Activated B cell treated with CpG ODN at 0.5 μM for 24 hours (primary cell): ENCODE measurements around the gene PHETA2. TPM values are rescaled to one million over a fixed set of nuclear protein-coding genes. Genes with fewer than 3 reads are reported as not detected.

Experiments
- ATAC-seq: fragments of 200-7000 bp; cut with Tn5 transposase; one replicate; pipeline ENCODE4 v1.10.0; 2021; ENCODE audit warnings: low read depth, mild to moderate bottlenecking, moderate library complexity
- CTCF ChIA-PET: fragments of 350-600 bp; sonication (Branson Sonifier 250); formaldehyde crosslinking; loops from one replicate; lab custom pipeline; 2021; ENCODE audit warnings: antibody characterized with exemption; lab: Charles Lee
- POLR2A ChIA-PET: fragments of 350-600 bp; sonication (Branson Sonifier 250); formaldehyde crosslinking; loops from one replicate; lab custom pipeline; 2021; ENCODE audit warnings: antibody characterized with exemption; lab: Charles Lee
- DNase-seq: peaks from one replicate; pipeline ENCODE4 v3.0.0; 2022
- H3K27ac Mint-ChIP-seq: one replicate; pipeline ENCODE4 v1.8.0; 2020; ENCODE audit warnings: mixed read lengths
- H3K27me3 Mint-ChIP-seq: one replicate; pipeline ENCODE4 v1.8.0; 2021; ENCODE audit warnings: mixed read lengths
- H3K36me3 Mint-ChIP-seq: one replicate; pipeline ENCODE4 v1.8.0; 2021; ENCODE audit warnings: low read depth, mixed read lengths
- H3K4me1 Mint-ChIP-seq: one replicate; pipeline ENCODE4 v1.8.0; 2021; ENCODE audit warnings: mixed read lengths
- H3K4me3 Mint-ChIP-seq: one replicate; pipeline ENCODE4 v1.8.0; 2020; ENCODE audit warnings: mild to moderate bottlenecking, mixed read lengths
- H3K9me3 Mint-ChIP-seq: one replicate; pipeline ENCODE4 v1.8.0; 2020; ENCODE audit warnings: mixed read lengths
- intact Hi-C: fragments of 100-400 bp; cut with micrococcal nuclease; formaldehyde crosslinking; loops from one replicate; pipeline ENCODE4 v1.15.1; 2024
- total RNA-seq: library from RNA; stranded (reverse); gene quantifications from 2 replicates; pipeline ENCODE4 v1.2.3, GENCODE V29; 2022
- TF ChIP-seq, protein P1 (sequence below): fragments of 200-600 bp; IDR thresholded peaks from one replicate; pipeline ENCODE4 v1.8.0; 2022; ENCODE audit warnings: antibody characterized with exemption, mild to moderate bottlenecking

Gene PHETA2
- total RNA-seq, 1 donor from 2014 or later: 2.7 TPM

DNA sequence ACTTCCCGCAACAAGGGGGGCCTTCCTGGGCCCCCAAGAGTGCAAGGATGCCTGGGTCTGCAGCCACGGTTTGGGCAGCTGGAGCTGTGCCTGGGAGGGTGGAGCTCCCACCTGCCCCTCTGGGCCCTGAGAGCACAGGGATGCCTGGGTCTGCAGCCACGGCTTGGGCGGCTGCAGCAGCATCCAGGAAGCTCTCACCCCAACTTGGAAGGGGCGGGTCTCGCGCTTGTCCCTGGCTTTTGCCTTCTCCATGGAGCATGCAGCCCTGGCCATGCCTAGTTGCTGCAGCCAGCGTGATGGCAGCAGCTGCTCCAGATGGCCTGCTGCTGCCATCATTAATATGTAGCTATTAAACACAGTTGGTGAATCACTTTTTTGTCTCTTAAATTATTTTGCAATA, 38.8 kb upstream of the PHETA2 start:
- H3K4me1 Mint-ChIP-seq: peaks cover 45% of the 10 kb centered on the region
- H3K27me3 Mint-ChIP-seq: no peaks in the 10 kb centered on the region
- ChIA-PET CTCF (no interaction called here), POLR2A (interaction anchor here (0.6 kb wide), 1 partner anchor 14 kb away, joined by 8 read pairs; no protein-coding TSS in a partner anchor)
- H3K4me3 Mint-ChIP-seq: no peak overlapping the region
- TF ChIP-seq, protein P1, sequence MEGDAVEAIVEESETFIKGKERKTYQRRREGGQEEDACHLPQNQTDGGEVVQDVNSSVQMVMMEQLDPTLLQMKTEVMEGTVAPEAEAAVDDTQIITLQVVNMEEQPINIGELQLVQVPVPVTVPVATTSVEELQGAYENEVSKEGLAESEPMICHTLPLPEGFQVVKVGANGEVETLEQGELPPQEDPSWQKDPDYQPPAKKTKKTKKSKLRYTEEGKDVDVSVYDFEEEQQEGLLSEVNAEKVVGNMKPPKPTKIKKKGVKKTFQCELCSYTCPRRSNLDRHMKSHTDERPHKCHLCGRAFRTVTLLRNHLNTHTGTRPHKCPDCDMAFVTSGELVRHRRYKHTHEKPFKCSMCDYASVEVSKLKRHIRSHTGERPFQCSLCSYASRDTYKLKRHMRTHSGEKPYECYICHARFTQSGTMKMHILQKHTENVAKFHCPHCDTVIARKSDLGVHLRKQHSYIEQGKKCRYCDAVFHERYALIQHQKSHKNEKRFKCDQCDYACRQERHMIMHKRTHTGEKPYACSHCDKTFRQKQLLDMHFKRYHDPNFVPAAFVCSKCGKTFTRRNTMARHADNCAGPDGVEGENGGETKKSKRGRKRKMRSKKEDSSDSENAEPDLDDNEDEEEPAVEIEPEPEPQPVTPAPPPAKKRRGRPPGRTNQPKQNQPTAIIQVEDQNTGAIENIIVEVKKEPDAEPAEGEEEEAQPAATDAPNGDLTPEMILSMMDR: no peak
- H3K9me3 Mint-ChIP-seq: peaks cover 3% of the 10 kb centered on the region
- H3K27ac Mint-ChIP-seq: no peak overlapping the region
- no peak for DNase-seq
- no peak for ATAC-seq
- peaks cover 5% of the 10 kb centered on the region for H3K36me3 Mint-ChIP-seq
- intact Hi-C loops: no loop called here

DNA sequence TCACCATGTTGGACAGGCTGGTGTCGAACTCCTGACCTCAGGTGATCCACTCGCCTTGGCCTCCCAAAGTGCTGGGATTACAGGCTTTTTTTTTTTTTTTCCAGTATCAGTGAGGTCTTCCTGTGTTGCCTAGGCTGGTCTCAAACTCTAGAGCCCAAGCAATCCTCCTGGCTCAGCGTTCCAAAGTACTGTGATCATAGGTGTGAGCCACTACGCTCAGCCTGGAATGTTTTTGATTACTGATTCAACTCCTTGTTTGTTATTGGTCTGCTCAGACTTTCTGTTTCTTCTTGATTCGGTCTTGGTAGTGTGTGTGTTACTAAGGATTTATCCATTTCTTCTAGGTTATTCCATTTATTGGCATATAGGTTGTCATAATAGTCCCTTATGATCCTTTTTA, 34.8 kb upstream of the PHETA2 start:
- Mint-ChIP-seq H3K4me3 (no peak overlapping the region), H3K27ac (no peak overlapping the region), H3K4me1 (peaks cover 22% of the 10 kb centered on the region), H3K9me3 (peaks cover 11% of the 10 kb centered on the region), H3K36me3 (peaks cover 18% of the 10 kb centered on the region), H3K27me3 (no peaks in the 10 kb centered on the region)
- POLR2A ChIA-PET: interaction anchor here (0.7 to 0.8 kb wide), 4 partner anchors 9 to 239 kb away, joined by 3 to 5 read pairs (median 3); partner anchors contain the start of gene CCDC134
- CTCF ChIA-PET: no interaction called here
- DNase-seq (no peak), ATAC-seq (no peak)
- intact Hi-C loops: no loop called here
- TF ChIP-seq, protein P1: no peak

DNA sequence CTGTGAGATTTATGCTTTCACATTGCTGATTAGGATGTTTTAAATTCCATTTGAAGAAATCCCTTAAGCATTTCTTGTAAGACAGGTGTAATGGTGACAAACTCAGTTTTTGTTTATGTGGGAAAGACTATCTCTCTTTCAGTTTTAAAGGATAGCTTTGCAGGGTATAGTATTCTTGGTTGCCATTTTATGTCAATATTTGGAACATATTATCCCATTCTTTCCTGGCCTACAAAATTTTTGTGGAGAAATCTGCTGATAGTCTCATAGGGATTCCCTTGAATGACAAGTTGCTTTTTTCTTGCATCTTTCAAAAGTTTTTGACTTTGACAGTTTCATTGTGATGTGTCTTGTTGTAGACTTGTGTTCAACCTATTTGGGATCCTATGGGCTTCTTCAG, 32.3 kb upstream of the PHETA2 start:
- Mint-ChIP-seq H3K4me1 (peaks cover 22% of the 10 kb centered on the region), H3K4me3 (no peak overlapping the region), H3K9me3 (peaks cover 11% of the 10 kb centered on the region), H3K27me3 (no peaks in the 10 kb centered on the region), H3K36me3 (peaks cover 16% of the 10 kb centered on the region), H3K27ac (no peak overlapping the region)
- no peak for ATAC-seq
- ChIA-PET POLR2A (interaction anchor here (0.6 to 2.2 kb wide), 3 partner anchors 8 to 49 kb away, joined by 3 to 7 read pairs (median 7); no protein-coding TSS in a partner anchor), CTCF (no interaction called here)
- no peak for DNase-seq
- intact Hi-C loops: no loop called here
- TF ChIP-seq, protein P1: no peak

DNA sequence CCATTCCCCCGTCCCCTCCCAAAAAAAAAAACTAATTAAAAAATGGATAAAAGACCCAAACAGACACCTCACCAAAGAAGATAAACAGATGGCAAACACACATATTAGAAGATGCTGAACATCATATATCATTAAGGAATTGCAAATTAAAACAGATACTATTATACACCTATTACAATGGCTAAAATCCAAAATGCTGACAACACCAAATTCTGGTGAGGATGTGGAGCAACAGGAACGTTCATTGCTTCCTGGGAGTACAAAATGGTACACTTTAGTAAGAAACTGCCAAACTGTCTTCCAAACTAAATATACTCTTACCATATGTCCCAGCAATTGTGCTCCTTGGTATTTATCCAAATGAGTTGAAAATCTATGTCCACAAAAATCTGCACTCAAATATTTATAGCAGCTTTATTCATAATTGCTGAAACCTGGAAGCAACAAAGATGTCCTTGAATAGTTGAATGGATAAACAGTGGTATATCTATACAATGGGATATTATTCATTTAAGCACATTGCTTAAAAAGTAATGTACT, 23.3 kb upstream of the PHETA2 start:
- Mint-ChIP-seq H3K36me3 (no peaks in the 10 kb centered on the region), H3K9me3 (no peaks in the 10 kb centered on the region), H3K27ac (no peak overlapping the region), H3K27me3 (no peaks in the 10 kb centered on the region), H3K4me1 (peaks cover 9% of the 10 kb centered on the region), H3K4me3 (no peak overlapping the region)
- DNase-seq (no peak), ATAC-seq (no peak)
- TF ChIP-seq, protein P1: no peak
- CTCF ChIA-PET: no interaction called here
- POLR2A ChIA-PET: interaction anchor here (0.7 kb wide), 1 partner anchor 649 kb away, joined by 3 read pairs; no protein-coding TSS in a partner anchor
- intact Hi-C loops: loop anchor here (5.0 kb wide), 1 partner anchor 33 kb away; no protein-coding TSS in a partner anchor

DNA sequence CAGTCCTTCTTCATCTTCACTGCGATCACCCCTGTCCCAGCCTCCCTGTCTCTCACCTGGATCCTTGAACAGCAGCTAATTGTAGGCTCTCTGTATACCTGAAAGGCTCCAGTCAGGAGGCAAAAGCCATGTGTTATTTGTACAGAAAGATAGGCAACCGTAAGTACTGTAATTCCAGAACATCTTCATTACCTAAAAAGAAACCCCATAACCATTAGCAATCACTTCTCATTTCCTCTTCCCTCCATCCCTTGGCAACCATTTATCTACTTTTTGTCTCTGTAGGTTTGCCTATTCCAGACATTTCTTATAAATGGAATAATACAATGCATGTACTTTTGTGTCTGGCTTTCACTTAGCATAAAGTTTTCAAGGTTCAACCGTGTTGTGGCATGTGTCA, 21.3 kb upstream of the PHETA2 start:
- intact Hi-C loops: loop anchor here (5.0 kb wide), 1 partner anchor 35 kb away; no protein-coding TSS in a partner anchor
- Mint-ChIP-seq H3K9me3 (peaks cover 11% of the 10 kb centered on the region), H3K4me3 (no peak overlapping the region), H3K27me3 (no peaks in the 10 kb centered on the region), H3K4me1 (peaks cover 8% of the 10 kb centered on the region), H3K27ac (no peak overlapping the region), H3K36me3 (peaks cover 9% of the 10 kb centered on the region)
- ATAC-seq (no peak), DNase-seq (no peak)
- TF ChIP-seq, protein P1: no peak
- POLR2A ChIA-PET: no interaction called here
- CTCF ChIA-PET: no interaction called here
